GM21825 (cell line): Measurements from ENCODE around the gene MEIOSIN.

Experiments
- ATAC-seq: cut with Tn5 transposase; IDR thresholded peaks from one replicate; pipeline ENCODE4 v1.9.1; 2021; ENCODE audit warnings: mild to moderate bottlenecking, moderate library complexity; ENCODE audit not compliant: unreplicated experiment

Gene MEIOSIN

GRCh38 chr19:45764945-45765701 lies 31.9 kb downstream of the MEIOSIN start:
- ATAC-seq: no peak

- no peak for ATAC-seq
Measured at GRCh38 chr19:45765702-45766295, 32.6 kb downstream of the MEIOSIN start.

GRCh38 chr19:45766296-45766868 lies 33.1 kb downstream of the MEIOSIN start:
- ATAC-seq: no peak

- no peak for ATAC-seq
Measured at GRCh38 chr19:45766869-45767346, 33.7 kb downstream of the MEIOSIN start.

- ATAC-seq: no peak
Measured at GRCh38 chr19:45767410-45767880, 34.2 kb downstream of the MEIOSIN start.

- ATAC-seq: no peak
Measured at GRCh38 chr19:45767881-45768654, 34.8 kb downstream of the MEIOSIN start.

GRCh38 chr19:45768655-45768983 lies 35.4 kb downstream of the MEIOSIN start:
- ATAC-seq: no peak

- peak; percentile 43 for ATAC-seq
Measured at GRCh38 chr19:45768984-45769782, 35.9 kb downstream of the MEIOSIN start, which contains the start of gene SIX5. Gene SIX5 (minus strand): TSS chr19:45769252. CDS start chr19:45768844, 408 bp downstream.

GRCh38 chr19:45769821-45770191 lies 36.6 kb downstream of the MEIOSIN start:
- no peak for ATAC-seq

- ATAC-seq: peak; percentile 52
Measured at GRCh38 chr19:45770192-45771101, 37.2 kb downstream of the MEIOSIN start.

GRCh38 chr19:45771311-45771933 lies 38.2 kb downstream of the MEIOSIN start:
- ATAC-seq: no peak

- ATAC-seq: no peak
Measured at GRCh38 chr19:45772130-45772840, 39.0 kb downstream of the MEIOSIN start.

- no peak for ATAC-seq
Measured at GRCh38 chr19:45772912-45773311, 39.7 kb downstream of the MEIOSIN start.

- no peak for ATAC-seq
Measured at GRCh38 chr19:45773384-45773783, 40.1 kb downstream of the MEIOSIN start.

- ATAC-seq: no peak
Measured at GRCh38 chr19:45774765-45775164, 41.5 kb downstream of the MEIOSIN start.

- no peak for ATAC-seq
Measured at GRCh38 chr19:45777395-45777961, 44.2 kb downstream of the MEIOSIN start.

- ATAC-seq: no peak
Measured at GRCh38 chr19:45778010-45778661, 44.9 kb downstream of the MEIOSIN start.
